OCI-LY3 (cell line): ENCODE results near the gene RPS6KL1.

Source experiments
- CTCF ChIP-seq: fragments of 200-600, 300-600 bp; sonication (generic); IDR thresholded peaks from 2 replicates; pipeline ENCODE4 v1.5.1; 2014; ENCODE audit warnings: antibody characterized with exemption, low read length, low read depth
- EZH2phosphoT487 ChIP-seq: fragments of 200-600 bp; shearing (Covaris generic); IDR thresholded peaks from 2 replicates; pipeline ENCODE4 v1.6.1; 2018; ENCODE audit warnings: antibody characterized with exemption, mixed run types, low read depth

GRCh38 chr14:74917646-74918081 lies 5.4 kb downstream of the RPS6KL1 start:
- TF ChIP-seq CTCF (no peak), EZH2phosphoT487 (no peak)
